Muscle layer of colon (tissue), 2 donors: ENCODE data around the gene MRPL21.

ENCODE experiments used
- H3K27ac ChIP-seq: one replicate; pipeline ENCODE4 v1.7.0; 2013; ENCODE audit warnings: low read depth, mild to moderate bottlenecking, low read length, moderate library complexity
- H3K27me3 ChIP-seq, 2 donors: one replicate each; pipeline ENCODE4 v1.7.0; 2013; ENCODE audit warnings: low read length in 2 of 2, mild to moderate bottlenecking in 2 of 2; ENCODE audit not compliant: insufficient read depth in 2 of 2, control insufficient read depth in 1 of 2
- H3K36me3 ChIP-seq: one replicate; pipeline ENCODE4 v1.7.0; 2013; ENCODE audit warnings: mild to moderate bottlenecking, low read length; ENCODE audit not compliant: insufficient read depth
- H3K4me1 ChIP-seq: one replicate; pipeline ENCODE4 v1.7.0; 2013; ENCODE audit warnings: mild to moderate bottlenecking, low read length; ENCODE audit not compliant: insufficient read depth
- H3K4me3 ChIP-seq, 2 donors: one replicate each; pipeline ENCODE4 v1.7.0; 2013; ENCODE audit warnings: low read length in 2 of 2, low read depth in 1 of 2, mild to moderate bottlenecking in 1 of 2, moderate library complexity in 1 of 2
- H3K9ac ChIP-seq: one replicate; pipeline ENCODE4 v1.7.0; 2013; ENCODE audit warnings: low read length
- H3K9me3 ChIP-seq: one replicate; pipeline ENCODE4 v1.7.0; 2013; ENCODE audit warnings: mild to moderate bottlenecking, low read length
- donor health status: abdominal sarcoma.
- donor health status: Adenocarcinoma of cecum.

Gene MRPL21

GRCh38 chr11:68881320-68881719 lies 22.3 kb downstream of the MRPL21 start:
- H3K4me1 ChIP-seq: no peaks in the 10 kb centered on the region
- no peak overlapping the region for H3K27ac ChIP-seq
- H3K9ac ChIP-seq: no peak overlapping the region
- H3K4me3 ChIP-seq: no peak overlapping the region
- H3K27me3 ChIP-seq: no peaks in the 10 kb centered on the region
- H3K36me3 ChIP-seq: no peaks in the 10 kb centered on the region
- no peaks in the 10 kb centered on the region for H3K9me3 ChIP-seq

GRCh38 chr11:68880851-68881250 lies 22.8 kb downstream of the MRPL21 start:
- H3K4me3 ChIP-seq: no peak overlapping the region
- H3K4me1 ChIP-seq: no peaks in the 10 kb centered on the region
- H3K9ac ChIP-seq: no peak overlapping the region
- H3K27me3 ChIP-seq: no peaks in the 10 kb centered on the region
- no peak overlapping the region for H3K27ac ChIP-seq
- no peaks in the 10 kb centered on the region for H3K9me3 ChIP-seq
- no peaks in the 10 kb centered on the region for H3K36me3 ChIP-seq

GRCh38 chr11:68878022-68878421 lies 25.6 kb downstream of the MRPL21 start:
- H3K36me3 ChIP-seq: no peaks in the 10 kb centered on the region
- no peak overlapping the region for H3K9ac ChIP-seq
- no peaks in the 10 kb centered on the region for H3K9me3 ChIP-seq
- H3K27ac ChIP-seq: no peak overlapping the region
- no peaks in the 10 kb centered on the region for H3K27me3 ChIP-seq
- no peak overlapping the region for H3K4me3 ChIP-seq
- H3K4me1 ChIP-seq: no peaks in the 10 kb centered on the region

GRCh38 chr11:68872216-68873003 lies 31.2 kb downstream of the MRPL21 start:
- no peak overlapping the region for H3K4me3 ChIP-seq
- H3K36me3 ChIP-seq: no peaks in the 10 kb centered on the region
- no peak overlapping the region for H3K27ac ChIP-seq
- no peaks in the 10 kb centered on the region for H3K27me3 ChIP-seq
- H3K4me1 ChIP-seq: peaks cover 7% of the 10 kb centered on the region
- H3K9me3 ChIP-seq: no peaks in the 10 kb centered on the region
- no peak overlapping the region for H3K9ac ChIP-seq

GRCh38 chr11:68870470-68870869 lies 33.2 kb downstream of the MRPL21 start:
- Histone ChIP-seq H3K27me3 (no peaks in the 10 kb centered on the region), H3K27ac (no peak overlapping the region), H3K36me3 (no peaks in the 10 kb centered on the region), H3K9me3 (no peaks in the 10 kb centered on the region), H3K4me3 (peak overlapping the region; percentile 26 to 55), H3K9ac (no peak overlapping the region), H3K4me1 (peaks cover 7% of the 10 kb centered on the region)

- H3K36me3 ChIP-seq: no peaks in the 10 kb centered on the region
- peaks cover 7% of the 10 kb centered on the region for H3K4me1 ChIP-seq
- no peak overlapping the region for H3K9ac ChIP-seq
- H3K27me3 ChIP-seq: no peaks in the 10 kb centered on the region
- H3K27ac ChIP-seq: no peak overlapping the region
- H3K4me3 ChIP-seq: no peak overlapping the region
- H3K9me3 ChIP-seq: no peaks in the 10 kb centered on the region
Measured at GRCh38 chr11:68868221-68868835, 35.3 kb downstream of the MRPL21 start.

GRCh38 chr11:68867066-68867465 lies 36.6 kb downstream of the MRPL21 start:
- Histone ChIP-seq H3K27ac (no peak overlapping the region), H3K4me3 (no peak overlapping the region), H3K9ac (no peak overlapping the region), H3K9me3 (no peaks in the 10 kb centered on the region), H3K4me1 (no peaks in the 10 kb centered on the region), H3K36me3 (no peaks in the 10 kb centered on the region), H3K27me3 (no peaks in the 10 kb centered on the region)

- H3K27me3 ChIP-seq: no peaks in the 10 kb centered on the region
- H3K4me1 ChIP-seq: no peaks in the 10 kb centered on the region
- H3K4me3 ChIP-seq: no peak overlapping the region
- no peaks in the 10 kb centered on the region for H3K9me3 ChIP-seq
- H3K9ac ChIP-seq: no peak overlapping the region
- H3K27ac ChIP-seq: no peak overlapping the region
- no peaks in the 10 kb centered on the region for H3K36me3 ChIP-seq
Measured at GRCh38 chr11:68865241-68865640, 38.4 kb downstream of the MRPL21 start.

GRCh38 chr11:68863553-68864265 lies 39.9 kb downstream of the MRPL21 start:
- Histone ChIP-seq H3K9me3 (no peaks in the 10 kb centered on the region), H3K9ac (no peak overlapping the region), H3K4me3 (no peak overlapping the region), H3K27ac (no peak overlapping the region), H3K36me3 (no peaks in the 10 kb centered on the region), H3K27me3 (no peaks in the 10 kb centered on the region), H3K4me1 (no peaks in the 10 kb centered on the region)

GRCh38 chr11:68862421-68862820 lies 41.2 kb downstream of the MRPL21 start:
- Histone ChIP-seq H3K4me3 (no peak overlapping the region), H3K9ac (no peak overlapping the region), H3K36me3 (no peaks in the 10 kb centered on the region), H3K27me3 (no peaks in the 10 kb centered on the region), H3K27ac (no peak overlapping the region), H3K4me1 (peaks cover 8% of the 10 kb centered on the region), H3K9me3 (no peaks in the 10 kb centered on the region)

GRCh38 chr11:68859123-68859522 lies 44.5 kb downstream of the MRPL21 start:
- no peaks in the 10 kb centered on the region for H3K9me3 ChIP-seq
- H3K4me1 ChIP-seq: peaks cover 11% of the 10 kb centered on the region
- no peak overlapping the region for H3K9ac ChIP-seq
- H3K36me3 ChIP-seq: no peaks in the 10 kb centered on the region
- H3K27ac ChIP-seq: no peak overlapping the region
- peaks cover 0 to 7% of the 10 kb centered on the region in 2 donors for H3K27me3 ChIP-seq
- H3K4me3 ChIP-seq: no peak overlapping the region
